ENCODE data around the gene MAGI3.
"Not testable (repeated sequence)": the region's sequence is repeated elsewhere in the genome, so short reads cannot be mapped to it uniquely, and the experiment has no call there.

Gene MAGI3

GRCh38 chr1:113517346-113517745, 127.0 kb downstream of the MAGI3 start:
- no peak for DNase-seq (ENCODE audit: low read depth)

GRCh38 chr1:113517983-113518382, 127.7 kb downstream of the MAGI3 start:
- no peak for DNase-seq (ENCODE audit: low read depth)

- peak; percentile 24 for DNase-seq (ENCODE audit: low read depth)
Measured at GRCh38 chr1:113519556-113519955, 129.2 kb downstream of the MAGI3 start.

DNA sequence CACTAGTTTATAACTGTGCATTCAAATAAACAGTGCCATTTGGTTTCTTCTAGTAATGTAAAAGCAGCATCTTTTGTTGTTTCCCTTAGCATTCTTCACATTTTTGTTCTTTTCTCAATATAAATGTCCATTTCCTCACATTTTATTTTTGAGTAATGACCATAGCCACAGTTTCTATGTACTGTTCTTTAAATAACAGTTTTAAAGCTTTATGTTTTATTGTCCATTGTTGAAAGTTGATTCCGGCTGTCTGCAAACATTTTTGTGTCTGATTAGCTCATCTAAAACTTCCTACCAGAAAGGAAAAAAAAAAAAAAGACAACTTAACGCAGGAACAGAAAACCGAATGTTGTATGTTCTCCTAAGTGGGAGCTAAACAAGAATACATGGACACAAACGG, 139.7 kb downstream of the MAGI3 start:
- no peak for DNase-seq (ENCODE audit: low read depth)

DNA sequence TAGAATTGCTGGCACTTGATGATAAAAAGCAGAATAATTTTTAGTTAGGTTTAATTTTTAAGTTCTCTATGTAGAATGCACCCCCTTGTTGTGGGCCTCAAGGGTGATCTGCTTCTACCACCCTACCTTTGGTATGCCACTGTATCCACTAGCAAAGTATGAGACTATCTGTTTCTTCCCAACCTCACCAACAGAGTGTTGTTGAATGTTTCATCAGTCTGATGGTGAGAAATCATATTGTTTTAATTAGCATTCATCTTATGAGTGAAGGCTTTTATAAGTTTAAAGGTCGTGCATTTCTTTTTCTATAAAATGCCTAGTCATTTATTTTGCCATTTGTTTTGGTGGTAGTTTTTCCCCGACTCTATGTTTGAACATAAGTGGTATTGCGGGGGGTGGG, 141.0 kb downstream of the MAGI3 start:
- DNase-seq (ENCODE audit: low read depth), result no peak

GRCh38 chr1:113533061-113533460, 142.7 kb downstream of the MAGI3 start:
- no peak for DNase-seq (ENCODE audit: low read depth)

- DNase-seq (ENCODE audit: low read depth), result peak; percentile 61
Measured at GRCh38 chr1:113534130-113534817, 144.0 kb downstream of the MAGI3 start.

DNA sequence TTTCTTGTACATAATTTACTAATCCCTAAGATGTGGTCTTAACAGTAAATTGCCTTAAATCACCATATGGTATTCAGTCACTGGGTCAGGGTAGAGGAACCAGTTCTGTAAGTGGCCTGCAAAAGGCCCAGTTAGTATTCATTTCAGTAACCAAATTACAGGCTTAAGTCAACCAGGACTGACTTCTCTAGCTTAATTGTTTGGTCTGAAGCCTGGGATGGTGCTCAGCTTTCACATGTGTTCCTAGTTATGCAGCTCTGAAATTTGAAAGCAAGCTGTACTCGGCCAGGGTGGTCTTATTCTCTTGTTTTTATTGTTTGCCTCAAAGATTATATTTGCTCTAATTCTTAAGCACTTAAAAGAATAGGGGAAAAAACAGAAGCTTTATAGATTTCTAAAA, 144.6 kb downstream of the MAGI3 start:
- DNase-seq (ENCODE audit: low read depth), result no peak

DNA sequence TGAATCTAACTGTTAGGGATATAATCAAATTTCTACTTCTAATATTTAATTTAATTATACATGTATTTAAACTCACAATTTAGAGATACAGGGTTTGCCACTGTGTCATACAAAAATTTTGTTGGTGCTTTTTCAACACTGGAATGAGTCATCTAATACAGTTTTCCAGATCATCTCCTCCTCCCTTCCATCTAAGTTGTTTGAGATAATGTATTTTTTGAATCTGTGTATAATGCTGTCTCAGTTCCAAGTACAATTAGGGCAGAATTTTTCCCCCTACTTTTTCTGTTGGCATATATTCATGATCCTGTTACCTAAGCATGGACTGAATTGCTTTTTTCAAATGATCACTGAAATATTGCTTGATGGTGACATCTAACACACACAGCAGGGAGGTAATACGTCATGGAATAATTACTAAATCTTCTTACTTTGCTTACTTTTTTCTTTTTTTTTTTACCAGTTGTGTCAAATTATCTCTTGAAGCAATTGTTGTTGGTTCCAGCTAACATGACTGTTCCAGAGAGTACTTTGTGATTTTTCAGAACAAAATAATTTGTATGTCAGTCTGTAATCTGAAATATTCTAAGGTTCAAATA, 146.0 kb downstream of the MAGI3 start:
- no peak for DNase-seq (ENCODE audit: low read depth)

- no peak for DNase-seq (ENCODE audit: low read depth)
Measured at GRCh38 chr1:113538225-113538624, 147.9 kb downstream of the MAGI3 start.

GRCh38 chr1:113540335-113540734, 150.0 kb downstream of the MAGI3 start:
- DNase-seq (ENCODE audit: low read depth), result no peak

DNA sequence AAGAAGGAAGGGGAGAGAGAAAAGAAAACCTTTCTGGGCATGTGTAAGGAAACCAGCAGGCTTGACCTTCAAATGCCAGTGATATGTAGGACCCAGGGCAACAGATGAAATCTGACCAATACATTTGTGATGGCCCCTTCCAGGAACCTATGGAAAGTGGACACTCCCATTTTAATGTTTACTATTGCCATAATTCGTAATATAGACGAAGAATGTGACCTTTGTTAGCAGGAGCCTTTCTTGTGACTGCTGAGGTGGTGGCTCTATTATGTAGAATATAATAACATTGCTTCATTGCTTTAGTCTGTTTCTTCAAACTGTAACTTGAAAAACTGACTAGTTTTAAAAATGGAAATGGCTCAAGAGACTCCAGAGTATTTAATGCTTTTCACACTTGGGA, 150.8 kb downstream of the MAGI3 start:
- DNase-seq (ENCODE audit: low read depth), result no peak

GRCh38 chr1:113542221-113542701, 151.9 kb downstream of the MAGI3 start:
- peak; percentile 67 for DNase-seq (ENCODE audit: low read depth)

GRCh38 chr1:113543110-113543509, 152.8 kb downstream of the MAGI3 start:
- no peak for DNase-seq (ENCODE audit: low read depth)

- DNase-seq (ENCODE audit: low read depth), result no peak
Measured at GRCh38 chr1:113545210-113545609, 154.9 kb downstream of the MAGI3 start.

GRCh38 chr1:113545626-113546025, 155.3 kb downstream of the MAGI3 start:
- no peak for DNase-seq (ENCODE audit: low read depth)

- DNase-seq (ENCODE audit: low read depth), result no peak
Measured at GRCh38 chr1:113551728-113552127, 161.4 kb downstream of the MAGI3 start.

GRCh38 chr1:113552244-113552643, 161.9 kb downstream of the MAGI3 start:
- no peak for DNase-seq (ENCODE audit: low read depth)

DNA sequence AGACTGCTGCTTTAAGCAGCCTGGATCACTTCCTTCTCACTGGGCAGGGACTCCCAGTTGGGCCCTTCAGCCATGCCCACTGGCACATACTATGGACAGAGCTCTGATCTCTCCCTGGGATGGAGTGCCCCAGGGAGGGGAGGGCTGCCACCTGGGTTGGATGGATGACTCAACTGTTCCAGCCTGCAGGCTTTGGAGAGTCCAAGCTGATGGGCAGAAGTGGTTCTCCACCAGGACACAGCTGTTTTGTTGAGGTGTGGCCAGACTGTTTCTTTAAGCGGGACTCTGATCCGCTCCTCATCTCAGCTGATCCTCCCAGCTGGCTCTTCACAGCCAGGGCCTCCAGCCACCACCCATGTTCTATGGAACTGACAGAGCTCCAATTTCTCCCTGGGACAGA, 166.9 kb downstream of the MAGI3 start:
- no peak for DNase-seq (ENCODE audit: low read depth)

DNA sequence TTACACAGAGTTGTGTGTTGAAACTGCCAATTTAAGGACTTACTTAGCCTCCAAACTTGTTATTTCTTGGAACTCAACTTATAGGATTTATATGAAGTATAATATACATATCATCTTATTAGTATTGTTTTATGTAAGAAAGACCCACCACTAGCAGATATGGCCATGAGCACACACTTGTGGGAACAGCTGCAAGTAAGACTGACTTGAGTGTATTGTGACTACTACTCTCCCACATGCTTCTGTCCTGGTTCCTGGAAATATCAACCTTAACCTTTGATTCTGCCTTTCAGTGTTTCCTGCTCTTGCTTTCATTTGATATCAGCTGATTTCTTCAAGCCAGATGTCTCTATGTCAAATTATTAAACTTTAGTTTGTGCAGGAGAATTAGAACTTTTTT, 175.3 kb downstream of the MAGI3 start:
- no peak for DNase-seq (ENCODE audit: low read depth)

DNA sequence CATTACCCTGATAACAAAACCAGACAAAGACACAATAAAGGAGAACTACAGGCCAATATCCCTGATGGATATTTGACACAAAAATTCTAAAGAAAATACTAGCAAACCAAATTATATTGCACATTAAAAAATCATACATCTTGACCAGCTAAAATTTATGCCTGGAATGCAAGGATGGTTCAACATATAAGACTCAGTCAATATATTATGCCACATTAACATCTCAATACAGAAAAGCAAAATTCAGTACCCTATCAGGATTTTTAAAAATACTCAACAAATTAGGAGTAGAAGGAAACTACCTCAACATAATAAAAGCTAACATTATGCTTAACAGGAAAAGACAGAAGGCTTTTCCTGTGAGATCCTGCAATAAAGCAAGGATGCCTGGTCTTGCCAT, 177.1 kb downstream of the MAGI3 start:
- DNase-seq (ENCODE audit: low read depth), result no peak

DNA sequence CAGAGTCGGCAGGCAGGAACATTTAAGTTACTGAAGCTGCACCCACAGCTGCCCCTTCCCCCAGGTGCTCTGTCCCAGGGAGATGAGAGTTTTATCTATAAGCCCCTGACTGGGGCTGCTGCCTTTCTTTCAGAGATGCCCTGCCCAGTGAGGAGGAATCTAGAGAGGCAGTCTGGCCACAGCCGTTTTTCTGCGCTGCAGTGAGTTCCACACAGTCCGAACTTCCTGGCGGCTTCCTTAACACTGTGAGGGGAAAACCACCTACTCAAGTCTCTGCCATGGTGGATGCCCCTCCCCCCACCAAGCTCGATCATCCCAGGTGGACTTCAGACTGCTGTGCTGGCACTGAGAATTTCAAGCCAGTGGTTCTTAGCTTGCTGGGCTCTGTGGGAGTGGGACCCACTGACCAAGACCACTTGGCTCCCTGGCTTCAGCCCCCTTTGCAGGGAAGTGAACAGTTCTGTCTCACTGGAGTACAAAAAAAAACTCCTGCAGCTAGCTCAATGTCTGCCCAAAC, 185.5 kb downstream of the MAGI3 start:
- DNase-seq (ENCODE audit: low read depth), result not testable (repeated sequence)

GRCh38 chr1:113576271-113576670, 186.0 kb downstream of the MAGI3 start:
- DNase-seq (ENCODE audit: low read depth), result no peak

Measured in HS-5 (cell line).